Activated CD8-positive, alpha-beta T cell treated with anti-CD3 and anti-CD28 coated beads for 36 hours (primary cell): ENCODE data around the gene SEMA6B. TPM values are rescaled to one million over a fixed set of nuclear protein-coding genes. Genes with fewer than 3 reads are reported as not detected.

ENCODE experiments used
- ATAC-seq: fragments of 200-7000 bp; cut with Tn5 transposase; one replicate; pipeline ENCODE4 v1.10.0; 2021; ENCODE audit warnings: mild to moderate bottlenecking, moderate library complexity
- CTCF ChIA-PET: fragments of 350-600 bp; sonication (Branson Sonifier 250); formaldehyde crosslinking; loops from one replicate; lab custom pipeline; 2021; ENCODE audit warnings: antibody characterized with exemption; lab: Charles Lee
- POLR2A ChIA-PET: fragments of 350-600 bp; sonication (Branson Sonifier 250); formaldehyde crosslinking; loops from one replicate; lab custom pipeline; 2021; ENCODE audit warnings: antibody characterized with exemption; lab: Charles Lee
- DNase-seq: peaks from one replicate; pipeline ENCODE4 v3.0.0-alpha.2; 2020
- H3K27ac Mint-ChIP-seq: one replicate; pipeline ENCODE4 v1.8.0; 2021; ENCODE audit warnings: mild to moderate bottlenecking, mixed read lengths
- H3K27me3 Mint-ChIP-seq: one replicate; pipeline ENCODE4 v1.8.0; 2021; ENCODE audit warnings: mixed read lengths
- H3K36me3 Mint-ChIP-seq: one replicate; pipeline ENCODE4 v1.8.0; 2021; ENCODE audit warnings: low read depth, mixed read lengths
- H3K4me1 Mint-ChIP-seq: one replicate; pipeline ENCODE4 v1.8.0; 2021; ENCODE audit warnings: low read depth, mixed read lengths
- H3K4me3 Mint-ChIP-seq: one replicate; pipeline ENCODE4 v1.8.0; 2021; ENCODE audit warnings: mild to moderate bottlenecking, moderate library complexity, mixed read lengths
- H3K9me3 Mint-ChIP-seq: one replicate; pipeline ENCODE4 v1.8.0; 2021; ENCODE audit warnings: mixed read lengths
- intact Hi-C: fragments of 100-400 bp; cut with micrococcal nuclease; formaldehyde crosslinking; loops from one replicate; pipeline ENCODE4 v1.10.0; 2022
- total RNA-seq, 2 experiments: library from RNA; stranded (reverse); gene quantifications; one replicate each; pipeline ENCODE4 v1.2.3, GENCODE V29; 2021
- TF ChIP-seq, protein P1 (sequence below): fragments of 200-600 bp; IDR thresholded peaks from one replicate; pipeline ENCODE4 v1.8.0; 2022; ENCODE audit warnings: antibody characterized with exemption, mild to moderate bottlenecking

Gene SEMA6B
- total RNA-seq, 2 experiments from 2014 or later: not detected

DNA sequence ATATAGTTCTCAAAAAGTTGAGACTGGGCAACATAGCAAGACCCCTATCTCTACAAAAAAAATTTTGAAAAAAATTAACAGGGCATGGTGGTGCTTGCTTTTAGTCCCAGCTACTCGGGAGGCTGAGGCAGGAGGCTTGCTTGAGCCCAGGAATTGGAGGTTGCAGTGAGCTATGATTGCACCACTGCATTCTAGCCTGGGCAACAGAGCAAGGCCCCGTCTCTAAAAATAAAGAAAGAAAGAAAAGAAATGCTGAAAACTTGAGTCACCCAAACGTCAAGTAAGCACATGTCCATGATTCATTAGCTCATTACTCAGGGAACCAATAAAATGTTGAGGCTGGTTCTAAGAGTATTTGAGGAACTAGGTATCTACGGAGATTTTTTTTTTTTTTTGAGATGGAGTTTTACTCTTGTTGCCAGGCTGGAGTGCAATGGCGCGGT lies 33.9 kb upstream of the SEMA6B start:
- Mint-ChIP-seq H3K4me3 (no peak overlapping the region), H3K36me3 (no peaks in the 10 kb centered on the region), H3K9me3 (no peaks in the 10 kb centered on the region), H3K27me3 (peaks cover 34% of the 10 kb centered on the region), H3K27ac (no peak overlapping the region), H3K4me1 (peaks cover 2% of the 10 kb centered on the region)
- intact Hi-C loops: no loop called here
- CTCF ChIA-PET: interaction anchor here (0.6 to 3.7 kb wide), 5 partner anchors 14 to 61 kb away, joined by 3 to 20 read pairs (median 7); no protein-coding TSS in a partner anchor
- ATAC-seq: no peak
- TF ChIP-seq, protein P1, sequence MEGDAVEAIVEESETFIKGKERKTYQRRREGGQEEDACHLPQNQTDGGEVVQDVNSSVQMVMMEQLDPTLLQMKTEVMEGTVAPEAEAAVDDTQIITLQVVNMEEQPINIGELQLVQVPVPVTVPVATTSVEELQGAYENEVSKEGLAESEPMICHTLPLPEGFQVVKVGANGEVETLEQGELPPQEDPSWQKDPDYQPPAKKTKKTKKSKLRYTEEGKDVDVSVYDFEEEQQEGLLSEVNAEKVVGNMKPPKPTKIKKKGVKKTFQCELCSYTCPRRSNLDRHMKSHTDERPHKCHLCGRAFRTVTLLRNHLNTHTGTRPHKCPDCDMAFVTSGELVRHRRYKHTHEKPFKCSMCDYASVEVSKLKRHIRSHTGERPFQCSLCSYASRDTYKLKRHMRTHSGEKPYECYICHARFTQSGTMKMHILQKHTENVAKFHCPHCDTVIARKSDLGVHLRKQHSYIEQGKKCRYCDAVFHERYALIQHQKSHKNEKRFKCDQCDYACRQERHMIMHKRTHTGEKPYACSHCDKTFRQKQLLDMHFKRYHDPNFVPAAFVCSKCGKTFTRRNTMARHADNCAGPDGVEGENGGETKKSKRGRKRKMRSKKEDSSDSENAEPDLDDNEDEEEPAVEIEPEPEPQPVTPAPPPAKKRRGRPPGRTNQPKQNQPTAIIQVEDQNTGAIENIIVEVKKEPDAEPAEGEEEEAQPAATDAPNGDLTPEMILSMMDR: no peak
- POLR2A ChIA-PET: interaction anchor here (1.0 kb wide), 1 partner anchor 52 kb away, joined by 3 read pairs; no protein-coding TSS in a partner anchor
- DNase-seq: no peak

DNA sequence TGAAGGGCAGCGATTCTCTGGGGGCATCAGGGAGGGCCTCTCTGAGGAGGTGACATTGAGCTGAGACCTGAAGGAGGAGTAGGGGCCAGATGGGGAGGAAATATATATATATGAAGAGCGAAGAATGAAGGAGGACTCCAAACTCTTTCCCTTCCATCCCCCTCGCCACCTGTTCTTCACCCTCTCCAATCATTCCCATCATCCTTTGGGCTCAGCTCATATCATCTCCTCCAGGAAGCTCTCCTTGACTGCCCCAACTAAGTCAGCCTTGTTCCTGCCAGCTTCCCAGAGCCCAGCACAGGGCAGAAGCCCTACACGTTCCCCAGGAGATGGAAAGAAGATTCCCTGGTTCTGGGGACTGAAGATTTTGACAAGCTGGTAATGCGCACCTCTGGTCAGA lies 33.0 kb upstream of the SEMA6B start:
- TF ChIP-seq, protein P1: no peak
- no peak for DNase-seq
- no peak overlapping the region for H3K4me3 Mint-ChIP-seq
- no peaks in the 10 kb centered on the region for H3K4me1 Mint-ChIP-seq
- ATAC-seq: no peak
- H3K36me3 Mint-ChIP-seq: no peaks in the 10 kb centered on the region
- peaks cover 33% of the 10 kb centered on the region for H3K27me3 Mint-ChIP-seq
- no peak overlapping the region for H3K27ac Mint-ChIP-seq
- ChIA-PET POLR2A (interaction anchor here (1.0 kb wide), 1 partner anchor 53 kb away, joined by 3 read pairs; no protein-coding TSS in a partner anchor), CTCF (interaction anchor here (2.5 to 3.7 kb wide), 2 partner anchors 13 to 44 kb away, joined by 7 to 20 read pairs; no protein-coding TSS in a partner anchor)
- H3K9me3 Mint-ChIP-seq: no peaks in the 10 kb centered on the region
- intact Hi-C loops: no loop called here

DNA sequence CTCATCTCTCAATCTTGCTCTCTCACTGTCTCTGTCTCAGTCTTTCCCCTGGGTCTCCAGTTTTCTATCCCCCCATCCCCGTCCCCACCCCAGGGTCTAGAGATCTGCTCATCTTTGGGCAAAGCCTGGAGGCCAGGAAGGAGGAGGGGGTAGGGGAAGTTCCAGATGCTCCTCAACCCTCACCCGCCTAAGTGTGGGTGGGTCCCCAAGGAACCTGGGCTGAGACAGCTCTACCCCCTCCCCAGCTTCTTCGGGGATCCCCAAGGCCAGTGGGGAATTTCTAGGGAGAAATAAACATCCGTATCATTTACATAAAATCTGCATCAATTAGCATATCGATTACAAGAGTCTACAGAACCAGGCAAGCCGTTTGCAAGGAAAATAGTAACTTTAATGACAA lies 31.8 kb upstream of the SEMA6B start:
- DNase-seq (no peak), ATAC-seq (no peak)
- TF ChIP-seq, protein P1: no peak
- ChIA-PET POLR2A (no interaction called here), CTCF (no interaction called here)
- Mint-ChIP-seq H3K4me3 (no peak overlapping the region), H3K4me1 (no peaks in the 10 kb centered on the region), H3K27ac (no peak overlapping the region), H3K9me3 (no peaks in the 10 kb centered on the region), H3K27me3 (peaks cover 28% of the 10 kb centered on the region), H3K36me3 (no peaks in the 10 kb centered on the region)
- intact Hi-C loops: no loop called here

DNA sequence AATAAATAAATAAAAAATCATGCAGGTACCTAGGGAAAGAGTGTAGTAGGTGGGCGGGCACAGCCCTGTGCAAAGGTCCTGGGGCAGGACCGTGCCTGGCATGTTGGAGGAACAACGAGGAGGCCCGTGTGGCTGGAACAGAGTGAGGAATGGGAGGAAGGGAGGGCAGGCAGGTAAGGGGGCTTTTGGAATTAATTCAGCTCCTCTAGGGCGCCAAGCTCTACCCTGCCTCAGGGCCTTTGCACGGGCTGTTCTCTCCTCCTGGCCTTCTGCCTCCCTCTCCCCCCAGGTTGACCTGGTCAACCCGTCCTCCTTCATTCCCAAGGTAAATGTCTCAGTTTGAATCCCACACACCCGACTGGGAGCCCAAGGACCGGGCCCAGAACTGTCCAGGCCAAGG lies 31.1 kb upstream of the SEMA6B start:
- Mint-ChIP-seq H3K4me3 (no peak overlapping the region), H3K4me1 (no peaks in the 10 kb centered on the region), H3K36me3 (no peaks in the 10 kb centered on the region), H3K9me3 (no peaks in the 10 kb centered on the region), H3K27ac (no peak overlapping the region), H3K27me3 (peaks cover 35% of the 10 kb centered on the region)
- CTCF ChIA-PET: interaction anchor here (1.6 to 2.6 kb wide), 2 partner anchors 14 to 16 kb away, joined by 3 to 8 read pairs; no protein-coding TSS in a partner anchor
- TF ChIP-seq, protein P1: no peak
- ATAC-seq: no peak
- POLR2A ChIA-PET: no interaction called here
- intact Hi-C loops: no loop called here
- no peak for DNase-seq

DNA sequence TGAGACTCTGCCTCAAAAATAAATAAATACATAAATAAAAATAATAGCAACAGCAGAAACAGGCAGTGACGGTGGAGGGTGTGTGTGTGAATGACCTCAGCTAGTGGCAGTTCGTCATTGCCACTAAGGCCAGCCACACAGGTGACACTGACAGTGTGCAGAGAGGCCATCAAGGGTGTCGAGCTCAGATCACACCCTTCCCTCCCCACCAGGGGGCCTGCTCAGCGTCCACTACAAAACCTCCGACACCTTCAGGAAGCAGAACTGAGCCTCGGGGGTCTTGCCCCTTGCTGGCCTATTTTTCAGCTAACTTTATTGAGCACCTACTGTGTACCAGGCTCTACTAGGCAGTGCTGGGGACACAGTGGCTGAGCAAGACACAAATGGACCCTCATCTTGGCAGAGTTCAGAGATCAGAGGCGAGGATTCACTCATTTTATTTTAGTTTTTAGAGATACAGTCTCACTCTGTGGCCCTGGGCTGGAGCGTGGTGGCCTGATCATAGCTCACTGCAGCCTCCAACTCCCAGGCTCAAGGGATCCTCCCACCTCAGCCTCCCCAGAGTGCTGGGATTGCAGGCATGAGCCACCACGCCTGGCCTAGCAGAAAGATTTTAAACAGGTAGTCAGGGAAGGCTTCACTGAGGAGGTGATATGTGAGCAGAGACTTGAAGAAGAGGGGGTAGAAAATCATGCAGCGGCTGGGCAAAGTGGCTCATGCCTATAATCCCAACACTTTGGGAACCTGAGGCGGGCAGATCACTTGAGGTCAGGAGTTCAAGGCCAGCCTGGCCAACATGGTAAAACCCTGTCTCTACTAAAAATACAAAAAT lies 30.3 kb upstream of the SEMA6B start:
- POLR2A ChIA-PET: no interaction called here
- peak; percentile 69 for ATAC-seq
- DNase-seq: peak; percentile 52
- Mint-ChIP-seq H3K36me3 (no peaks in the 10 kb centered on the region), H3K4me3 (no peak overlapping the region), H3K4me1 (no peaks in the 10 kb centered on the region), H3K27me3 (peaks cover 38% of the 10 kb centered on the region), H3K9me3 (no peaks in the 10 kb centered on the region), H3K27ac (no peak overlapping the region)
- CTCF ChIA-PET: interaction anchor here (0.6 to 2.6 kb wide), 7 partner anchors 9 to 48 kb away, joined by 3 to 10 read pairs (median 3); no protein-coding TSS in a partner anchor
- intact Hi-C loops: no loop called here
- TF ChIP-seq, protein P1: peak; percentile 24
